ENCODE measurements around the gene SUFU.

DNA sequence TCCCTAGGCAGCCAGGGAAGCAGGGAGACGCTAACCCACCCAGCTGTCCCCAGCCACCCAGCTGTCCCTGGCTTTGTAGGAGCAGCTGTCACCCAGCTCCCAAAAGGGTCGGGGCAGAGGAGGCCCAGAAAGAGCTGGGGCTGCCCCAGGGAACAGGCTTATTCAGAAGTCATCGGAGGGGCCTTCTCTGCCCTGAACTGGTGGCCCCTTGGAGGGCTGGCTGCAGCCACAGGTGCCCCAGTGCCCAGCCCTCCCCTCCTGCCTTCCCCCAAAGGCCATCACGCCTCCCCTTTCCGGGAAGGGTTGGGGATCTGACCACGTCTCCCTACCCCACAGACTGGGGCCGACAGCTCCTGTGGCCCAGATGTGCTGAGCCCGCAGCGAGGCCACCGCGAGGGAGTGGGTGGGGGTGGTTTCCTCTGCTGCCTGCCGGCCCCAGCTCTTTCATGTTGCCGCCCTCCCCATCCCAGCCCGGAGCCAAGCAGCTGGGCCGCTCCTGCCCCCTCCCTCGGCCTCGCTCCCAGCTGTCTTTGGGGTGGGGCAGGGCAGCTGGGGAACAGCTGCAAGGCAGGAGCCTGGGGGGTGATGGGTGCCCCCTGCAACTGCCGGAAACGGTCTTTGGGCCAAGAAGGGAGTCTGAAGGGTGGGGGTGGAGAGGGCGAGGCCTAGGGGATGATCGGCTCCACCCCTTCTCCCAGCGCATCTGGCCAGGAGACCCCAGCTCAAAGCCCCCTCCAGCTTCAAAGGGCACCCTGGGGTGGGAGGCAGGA, 157.3 kb downstream of the SUFU start:
- TF ChIP-seq, protein P1, sequence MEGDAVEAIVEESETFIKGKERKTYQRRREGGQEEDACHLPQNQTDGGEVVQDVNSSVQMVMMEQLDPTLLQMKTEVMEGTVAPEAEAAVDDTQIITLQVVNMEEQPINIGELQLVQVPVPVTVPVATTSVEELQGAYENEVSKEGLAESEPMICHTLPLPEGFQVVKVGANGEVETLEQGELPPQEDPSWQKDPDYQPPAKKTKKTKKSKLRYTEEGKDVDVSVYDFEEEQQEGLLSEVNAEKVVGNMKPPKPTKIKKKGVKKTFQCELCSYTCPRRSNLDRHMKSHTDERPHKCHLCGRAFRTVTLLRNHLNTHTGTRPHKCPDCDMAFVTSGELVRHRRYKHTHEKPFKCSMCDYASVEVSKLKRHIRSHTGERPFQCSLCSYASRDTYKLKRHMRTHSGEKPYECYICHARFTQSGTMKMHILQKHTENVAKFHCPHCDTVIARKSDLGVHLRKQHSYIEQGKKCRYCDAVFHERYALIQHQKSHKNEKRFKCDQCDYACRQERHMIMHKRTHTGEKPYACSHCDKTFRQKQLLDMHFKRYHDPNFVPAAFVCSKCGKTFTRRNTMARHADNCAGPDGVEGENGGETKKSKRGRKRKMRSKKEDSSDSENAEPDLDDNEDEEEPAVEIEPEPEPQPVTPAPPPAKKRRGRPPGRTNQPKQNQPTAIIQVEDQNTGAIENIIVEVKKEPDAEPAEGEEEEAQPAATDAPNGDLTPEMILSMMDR (IDR thresholded peaks at IDR 0.05; ENCODE audit: poor library complexity): no peak
- TF ChIP-seq EZH2 (IDR thresholded peaks at IDR 0.05; ENCODE audit: borderline replicate concordance) (no peak), EZH2phosphoT487 (IDR thresholded peaks at IDR 0.05; ENCODE audit: low read depth, severe bottlenecking, unreplicated experiment) (no peak)
